CD4-positive, alpha-beta T cell treated with Interleukin-15 for 1 hour (primary cell): Measurements from ENCODE around the gene CSNK1E.
"Not testable (repeated sequence)": the region's sequence is repeated elsewhere in the genome, so short reads cannot be mapped to it uniquely, and the experiment has no call there.

Experiments
- DNase-seq: peaks from one replicate; pipeline ENCODE4 v3.0.0-alpha.2; 2020

Gene CSNK1E

DNA sequence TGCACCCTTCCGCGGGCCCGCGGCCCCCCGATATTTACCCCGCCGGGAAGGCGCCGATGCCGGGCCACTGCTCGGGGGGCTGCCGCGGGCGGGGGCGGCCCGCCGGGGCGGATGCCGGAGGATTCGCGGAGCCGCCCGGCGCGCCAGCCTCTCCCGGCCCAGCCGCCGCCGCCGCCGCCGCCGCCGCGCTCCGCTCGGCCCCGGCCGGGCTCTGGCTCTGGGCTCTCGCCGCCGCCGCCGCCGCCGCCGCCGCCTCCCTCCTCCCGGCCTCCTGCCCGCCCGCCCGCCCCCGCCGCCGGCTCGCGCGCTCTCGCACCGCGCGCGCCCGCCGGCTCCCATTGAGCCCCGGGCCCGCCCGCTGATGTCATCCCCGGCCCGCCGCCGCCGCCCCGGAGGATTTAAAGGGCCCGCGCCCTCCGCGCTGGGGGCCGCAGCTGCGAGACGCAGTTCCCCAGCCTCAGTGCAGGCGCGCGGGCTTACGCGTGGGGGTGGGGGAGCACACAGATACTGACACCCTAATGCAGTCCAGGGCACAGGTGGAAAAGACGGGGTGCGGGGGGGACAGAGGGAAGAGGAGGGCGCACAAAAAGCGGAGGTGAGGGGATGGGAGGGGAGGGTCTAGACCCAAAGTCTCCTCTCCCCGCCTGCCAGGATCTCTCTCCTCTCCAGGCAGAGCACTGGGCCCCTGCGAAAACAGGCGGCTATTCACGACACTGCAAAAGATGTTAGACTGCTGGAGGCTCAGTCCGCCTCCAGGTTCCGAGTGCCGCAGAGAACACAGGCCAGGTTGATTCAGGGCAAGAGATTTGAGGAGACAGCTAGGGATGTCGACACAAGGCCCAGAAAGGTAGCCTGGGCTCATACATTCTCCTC, at the start of gene CSNK1E:
Gene CSNK1E, minus strand, starts transcription at position 312 of the 873 bp plus-strand sequence. CDS start 3,276 bp downstream, outside the sequence.
- DNase-seq: peak; percentile 77

DNA sequence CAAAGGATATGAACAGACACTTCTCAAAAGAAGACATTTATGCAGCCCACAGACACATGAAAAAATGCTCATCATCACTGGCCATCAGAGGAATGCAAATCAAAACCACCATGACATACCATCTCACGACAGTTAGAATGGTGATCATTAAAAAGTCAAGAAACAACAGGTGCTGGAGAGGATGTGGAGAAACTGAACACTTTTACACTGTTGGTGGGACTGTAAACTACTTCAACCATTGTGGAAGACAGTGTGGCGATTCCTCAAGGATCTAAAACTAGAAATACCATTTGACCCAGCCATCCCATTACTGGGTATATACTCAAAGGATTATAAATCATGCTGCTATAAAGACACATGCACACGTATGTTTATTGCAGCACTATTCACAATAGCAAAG, 48.6 kb upstream of the CSNK1E start:
- not testable (repeated sequence) for DNase-seq

DNA sequence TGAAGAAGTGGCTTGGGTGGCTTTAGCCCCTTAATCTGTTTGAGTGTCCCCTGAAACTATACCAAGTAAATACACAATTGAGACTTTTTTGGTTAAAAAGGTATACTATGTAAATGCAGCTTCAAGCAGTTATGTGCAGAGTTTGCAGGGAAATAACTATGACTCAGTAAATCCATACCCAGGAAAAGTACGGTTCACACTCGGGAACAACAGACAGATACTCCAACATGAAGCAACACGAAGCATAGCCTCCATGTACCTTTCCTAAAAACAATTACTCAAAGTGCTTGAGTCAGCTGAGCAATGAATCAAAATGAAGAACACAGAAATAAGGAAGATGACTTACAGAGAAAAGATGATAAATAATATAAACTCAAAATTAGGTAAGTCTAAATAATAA, 47.9 kb upstream of the CSNK1E start:
- DNase-seq: not testable (repeated sequence)

DNA sequence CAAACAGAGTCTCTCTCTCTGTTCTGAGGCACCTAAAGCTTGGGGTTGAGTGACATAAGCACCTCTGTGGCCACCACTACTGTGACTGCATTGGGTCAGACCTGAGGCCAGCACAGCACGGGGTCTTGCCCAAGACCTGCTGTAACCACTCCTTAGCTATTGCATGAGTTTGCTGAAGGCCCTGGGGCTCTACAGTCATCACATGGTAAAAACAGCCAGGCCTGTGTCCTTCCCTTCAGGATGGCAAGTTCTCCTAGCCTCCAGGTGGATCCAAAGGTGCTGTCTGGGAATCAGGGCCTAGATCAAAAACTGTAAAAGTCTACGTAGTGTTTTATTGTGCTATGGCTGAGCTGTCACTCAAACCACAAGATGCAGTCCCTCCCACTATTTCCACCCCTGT, 43.3 kb upstream of the CSNK1E start:
- DNase-seq: not testable (repeated sequence)

DNA sequence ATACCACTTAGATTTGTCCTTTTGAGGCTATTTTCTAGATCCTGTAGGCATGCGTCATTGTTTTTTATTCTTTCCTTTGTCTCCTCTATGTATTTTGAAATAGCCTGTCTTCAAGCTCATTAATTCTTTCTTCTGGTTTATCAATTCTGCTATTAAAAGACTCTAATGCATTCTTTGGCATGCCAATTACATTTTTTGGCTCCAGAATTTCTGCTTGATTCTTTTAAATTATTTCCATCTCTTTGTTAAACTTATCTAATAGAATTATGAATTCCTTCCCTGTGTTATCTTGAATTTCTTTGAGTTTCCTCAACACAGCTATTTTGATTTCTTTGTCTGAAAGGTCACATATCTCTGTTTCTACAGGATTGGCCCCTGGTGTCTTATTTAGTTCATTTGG, 42.6 kb upstream of the CSNK1E start:
- not testable (repeated sequence) for DNase-seq

DNA sequence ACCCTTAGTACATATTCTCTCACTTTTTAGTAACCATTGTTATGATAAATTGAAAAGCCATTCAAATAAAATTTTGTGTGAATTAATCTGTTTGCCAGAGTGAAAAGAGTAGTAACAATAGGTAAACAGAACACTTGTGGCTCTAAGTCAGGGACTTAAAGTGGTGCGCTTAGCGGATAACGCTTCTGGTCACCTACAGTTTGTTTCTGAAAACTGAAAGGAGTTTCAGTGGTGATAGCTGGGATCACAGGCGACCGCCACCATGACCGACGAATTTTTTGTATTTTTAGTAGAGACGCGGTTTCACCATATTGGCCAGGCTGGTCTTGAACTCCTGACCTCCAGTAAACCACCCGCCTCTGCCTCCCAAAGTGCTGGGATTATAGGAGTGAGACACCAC, 40.7 kb upstream of the CSNK1E start:
- DNase-seq: not testable (repeated sequence)

DNA sequence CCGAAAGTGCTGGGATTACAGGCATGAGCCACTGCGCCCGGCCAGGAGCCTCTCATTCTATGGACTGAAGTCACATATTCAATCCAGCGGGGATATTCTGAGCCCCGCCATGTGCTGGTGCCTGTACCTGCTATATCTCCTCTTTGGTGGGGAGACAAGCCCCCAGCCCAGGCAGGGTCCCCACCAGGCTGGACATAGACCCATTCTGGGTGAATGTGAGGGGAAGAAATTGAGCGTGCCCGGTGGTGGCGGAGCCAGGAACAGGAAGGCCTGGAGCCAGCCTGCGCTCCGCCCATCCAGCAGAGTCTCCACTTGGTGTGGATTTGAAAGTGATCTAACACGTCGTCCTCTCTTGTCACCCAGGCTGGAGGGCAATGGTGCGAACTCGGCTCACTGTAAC, 38.0 kb upstream of the CSNK1E start:
- DNase-seq: no peak

DNA sequence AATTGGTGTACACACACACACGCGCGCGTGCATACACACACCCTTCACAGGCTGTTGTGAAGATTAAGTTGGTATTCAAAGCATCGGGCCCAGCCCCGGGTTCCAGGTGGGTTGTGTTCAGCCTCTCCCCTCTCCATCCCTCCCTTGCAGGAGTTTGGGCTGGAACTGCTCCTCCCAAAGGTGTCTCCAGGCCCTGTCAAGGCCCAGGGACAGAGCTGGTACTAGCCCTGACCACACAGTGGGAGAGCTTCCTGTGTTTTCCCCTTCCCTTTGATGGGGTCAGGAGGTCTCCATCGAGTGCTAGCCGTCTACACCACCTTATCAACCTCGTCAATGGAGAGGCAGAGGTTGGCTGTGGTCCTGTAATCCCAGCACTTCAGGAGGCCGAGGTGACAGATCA, 36.5 kb upstream of the CSNK1E start:
- DNase-seq: no peak

DNA sequence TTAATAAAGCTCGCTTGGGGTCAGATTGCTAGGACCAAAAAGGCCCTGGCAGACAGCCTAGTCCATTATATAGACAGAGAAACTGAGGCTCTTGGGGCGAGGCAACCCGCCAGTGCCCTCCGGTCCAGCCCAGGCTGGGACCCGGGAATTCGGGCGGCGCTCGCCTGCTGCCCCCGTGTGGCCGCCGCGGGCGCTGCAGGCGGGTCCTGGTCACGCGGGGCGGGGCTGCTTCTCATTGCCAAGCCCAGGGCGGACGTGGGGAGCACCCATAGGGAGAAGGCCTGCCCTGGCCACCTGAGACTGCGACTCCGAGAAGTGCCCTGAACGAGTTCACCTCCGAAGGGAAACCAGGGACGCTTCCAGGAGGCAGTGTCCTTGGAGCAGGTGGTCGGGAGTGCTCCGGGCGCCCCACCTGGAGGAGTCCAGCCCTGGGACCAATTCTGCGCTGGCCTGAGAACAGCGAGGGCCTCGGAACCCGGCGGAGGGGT, 36.0 kb upstream of the CSNK1E start:
- peak; percentile 59 for DNase-seq

DNA sequence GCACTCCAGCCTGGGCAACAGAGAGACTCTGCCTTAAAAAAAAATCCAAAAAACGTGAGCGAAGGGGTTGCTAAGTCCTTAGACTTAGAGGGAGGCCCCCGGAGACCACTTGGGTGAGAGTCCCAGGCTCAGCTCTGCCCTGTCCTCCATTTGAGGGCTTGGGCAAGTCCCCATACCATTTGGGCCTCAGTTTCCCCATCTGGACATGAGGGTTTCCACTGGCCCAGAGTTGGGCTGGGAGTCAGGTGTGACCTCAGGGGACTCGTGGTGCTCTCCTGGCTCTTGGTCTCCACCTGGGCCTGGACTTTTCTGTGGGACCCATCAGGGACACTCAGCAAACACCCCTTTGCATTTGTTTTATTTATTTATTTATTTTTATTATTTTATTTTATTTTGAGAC, 35.2 kb upstream of the CSNK1E start:
- DNase-seq: no peak

DNA sequence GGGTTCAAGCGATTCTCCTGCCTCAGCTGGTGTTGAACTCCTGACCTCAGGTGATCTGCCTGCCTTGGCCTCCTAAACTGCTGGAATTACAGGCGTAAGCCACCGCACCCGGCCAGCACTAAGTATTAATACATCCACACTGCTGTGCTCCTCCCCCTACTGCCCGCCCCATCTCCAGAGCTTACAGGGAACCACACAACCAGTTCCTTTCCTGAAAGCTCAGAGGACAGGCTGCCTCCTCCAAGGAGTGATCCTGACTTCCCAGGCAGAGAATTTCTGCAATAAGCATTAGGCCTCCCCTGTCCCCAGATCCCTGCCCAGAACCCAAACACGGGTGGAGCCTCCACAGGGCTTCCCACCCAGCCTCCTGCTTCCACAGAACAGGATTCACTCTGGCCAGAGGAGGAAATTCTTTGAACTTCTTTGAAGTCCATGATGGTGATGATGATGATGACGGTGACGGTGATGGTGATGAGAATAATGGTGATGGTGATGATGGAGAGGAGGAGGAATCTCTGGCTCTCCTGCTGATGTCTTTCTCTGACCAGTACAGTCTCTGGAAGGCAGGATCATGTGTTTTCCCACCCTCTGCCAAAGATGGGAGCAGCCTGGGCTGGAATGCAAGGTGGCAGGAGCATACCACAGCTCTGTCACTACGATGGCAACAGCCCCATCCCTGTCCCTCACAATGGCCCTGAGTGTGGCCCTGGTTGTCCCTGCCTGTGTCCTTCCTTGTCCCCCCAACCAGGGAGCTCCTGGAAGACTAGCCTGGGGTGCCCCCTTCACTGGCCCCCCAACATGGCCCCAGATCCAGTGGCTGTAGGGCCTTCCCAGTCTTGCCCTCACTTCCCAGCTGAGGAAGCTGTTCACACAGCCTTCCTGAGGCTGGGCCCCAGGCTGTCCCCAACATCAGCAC, 33.5 kb upstream of the CSNK1E start:
- DNase-seq: no peak

DNA sequence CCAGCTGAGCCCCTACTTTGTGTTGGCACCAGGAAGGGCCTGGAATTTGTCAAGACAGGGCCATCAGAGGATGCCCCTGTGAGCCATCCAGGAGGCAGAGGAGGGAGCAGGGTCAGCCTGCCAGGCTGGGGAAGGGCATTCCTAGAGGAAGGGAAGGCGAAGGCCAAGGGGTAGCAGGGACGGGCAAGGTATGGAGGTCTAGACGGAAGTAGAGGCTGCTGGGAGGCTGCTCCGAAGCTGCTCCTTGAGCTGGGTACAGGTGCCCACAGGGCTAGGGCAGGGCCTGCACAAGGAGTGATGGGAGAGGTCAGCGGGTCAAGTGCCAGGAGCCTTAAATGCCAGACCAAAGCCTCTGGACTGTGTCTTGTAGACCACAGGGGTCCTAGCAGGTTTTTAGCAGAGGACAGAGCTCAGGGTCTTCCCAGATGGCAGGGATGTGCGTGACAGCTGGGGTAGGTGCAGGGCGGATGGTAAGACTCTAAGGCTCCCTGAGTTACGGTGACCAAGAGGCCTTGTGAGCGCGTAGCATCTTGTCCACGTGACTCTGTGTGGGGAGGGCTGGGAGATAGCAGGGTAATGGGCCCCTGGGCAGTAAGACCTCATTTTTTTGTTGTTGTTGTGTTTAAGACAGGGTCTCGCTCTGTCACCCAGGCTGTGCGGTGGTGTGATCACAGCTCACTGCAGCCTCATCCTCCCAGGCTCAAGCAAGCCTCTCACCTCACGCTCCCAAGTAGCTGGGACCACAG, 31.7 kb upstream of the CSNK1E start:
- DNase-seq: no peak

DNA sequence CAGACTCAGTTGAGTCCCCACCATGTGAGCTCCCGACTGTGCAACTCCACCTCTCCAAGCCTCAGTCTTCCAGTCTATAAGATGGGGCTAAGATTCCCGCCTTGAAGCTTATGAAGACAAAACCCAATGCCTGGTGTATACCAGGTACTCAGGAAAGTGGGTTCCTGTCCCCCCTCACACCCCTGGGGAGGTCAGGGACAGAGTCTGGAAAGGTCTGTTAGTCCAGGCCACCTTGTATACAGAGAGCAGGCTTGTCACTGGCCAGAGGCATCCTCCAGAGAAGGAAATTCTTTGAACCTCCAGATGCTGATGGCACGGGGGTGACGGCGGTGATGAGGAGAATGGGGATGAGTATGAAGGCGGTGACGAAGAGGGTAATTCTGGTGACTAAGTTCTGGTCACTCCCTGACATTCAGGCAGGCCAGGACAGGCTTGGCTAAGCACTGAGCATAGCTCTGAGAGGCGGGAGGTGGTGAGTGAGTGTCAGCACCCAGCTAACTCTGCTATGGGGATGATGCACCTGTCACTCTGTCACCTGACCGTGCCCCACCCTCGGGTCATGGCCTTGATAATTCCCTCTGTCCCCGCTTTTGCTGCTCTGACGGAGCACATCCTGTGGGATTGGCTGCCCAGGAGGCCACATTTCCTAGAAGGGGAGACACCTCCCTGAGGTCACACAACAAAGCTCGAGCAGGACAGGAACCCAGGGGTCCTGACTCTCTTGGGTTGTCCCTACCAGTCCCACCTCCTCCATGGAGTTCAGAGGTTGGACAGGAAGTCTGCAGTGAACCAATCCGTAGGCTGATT, 30.9 kb upstream of the CSNK1E start:
- DNase-seq: no peak

DNA sequence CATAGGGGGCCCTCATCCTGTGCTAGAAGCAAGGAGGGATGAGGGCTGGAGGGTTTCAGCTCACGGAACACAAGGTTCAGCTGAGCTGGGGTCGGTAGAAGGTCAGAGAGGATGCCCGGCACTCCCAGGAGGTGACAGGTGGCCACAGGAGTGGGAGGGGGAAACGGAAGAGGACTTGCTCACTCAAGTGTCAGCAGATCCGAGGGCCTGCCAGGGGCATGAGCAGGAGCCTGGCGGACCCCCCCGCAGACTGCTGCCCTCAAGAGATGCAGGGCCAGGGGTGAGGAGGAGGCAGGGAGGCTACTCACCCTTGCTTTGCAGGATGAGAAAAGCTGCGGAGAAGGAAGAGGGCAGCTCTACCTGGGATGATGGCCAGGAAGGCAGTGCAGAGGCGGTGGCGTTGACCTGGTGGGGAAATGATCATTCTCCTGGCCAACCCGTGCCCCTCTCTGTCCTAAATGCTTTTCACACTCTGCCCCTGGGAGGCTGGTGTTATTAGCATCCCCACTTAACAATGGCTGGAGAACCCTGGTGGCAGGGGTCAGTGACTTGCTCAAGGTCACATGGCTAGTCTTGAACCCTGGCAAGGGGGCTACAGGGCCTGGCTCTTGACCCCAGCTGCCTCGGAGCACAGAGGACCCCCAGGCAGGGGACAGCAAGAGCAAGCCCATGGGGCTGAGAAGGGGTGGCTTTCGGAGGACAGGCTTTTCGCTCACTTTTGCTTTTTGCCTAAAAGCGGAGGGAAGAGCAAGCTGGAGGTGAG, 30.1 kb upstream of the CSNK1E start:
- no peak for DNase-seq

DNA sequence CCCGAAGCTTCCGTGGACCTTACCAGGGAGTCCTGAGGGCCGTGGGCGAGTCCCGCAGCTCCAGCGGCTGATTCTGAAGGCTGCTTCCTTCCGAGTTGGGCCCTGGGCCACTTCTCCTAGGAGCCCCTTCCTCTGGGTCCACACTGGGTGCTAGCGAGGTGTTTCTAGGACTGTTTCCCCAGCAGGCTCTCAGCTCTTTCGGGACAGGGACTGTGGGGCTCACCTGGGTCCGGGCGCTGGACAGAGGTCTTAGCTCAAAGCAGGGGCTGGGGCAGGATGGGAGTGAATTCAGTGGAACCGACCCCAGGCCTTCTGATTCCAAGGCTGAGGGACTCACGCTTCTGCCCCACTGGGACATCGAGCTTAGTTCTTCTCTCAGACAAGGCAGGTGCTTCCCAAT, 29.3 kb upstream of the CSNK1E start:
- no peak for DNase-seq

DNA sequence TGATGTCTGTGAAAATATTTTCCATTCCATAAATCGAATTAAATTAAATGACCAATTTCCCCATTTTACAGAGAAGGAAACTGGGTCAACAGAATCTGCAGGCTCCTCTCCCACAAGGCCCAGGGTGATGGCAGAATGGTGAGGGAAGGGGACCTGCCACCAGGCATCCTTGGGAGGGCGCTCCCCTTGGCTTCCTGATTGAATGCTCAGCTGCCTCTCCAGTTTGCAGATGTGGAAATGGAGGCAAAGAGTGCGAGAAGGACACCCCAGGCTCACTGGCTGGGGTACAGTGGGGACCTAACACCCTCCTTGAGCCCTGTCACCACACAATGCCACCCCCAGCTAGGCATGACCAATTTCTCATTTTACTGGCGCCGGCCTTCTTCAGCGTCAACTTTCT, 28.5 kb upstream of the CSNK1E start:
- DNase-seq: no peak

DNA sequence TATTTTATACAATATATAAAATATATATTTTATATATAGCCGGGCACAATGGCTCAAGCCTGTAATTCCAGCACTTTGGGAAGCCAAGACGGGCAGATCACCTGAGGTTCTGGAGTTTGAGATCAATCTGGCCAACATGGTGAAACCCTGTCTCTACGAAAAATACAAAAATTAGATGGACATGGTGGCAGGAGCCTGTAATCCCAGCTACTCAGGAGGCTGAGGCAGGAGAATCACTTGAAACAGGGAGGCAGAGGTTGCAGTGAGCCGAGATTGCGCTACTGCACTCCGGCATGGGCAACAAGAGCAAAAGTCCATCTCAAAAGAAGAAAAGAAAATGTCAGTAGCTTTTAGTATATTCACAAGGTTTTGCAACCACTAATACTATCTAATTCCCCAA, 22.7 kb upstream of the CSNK1E start:
- not testable (repeated sequence) for DNase-seq

DNA sequence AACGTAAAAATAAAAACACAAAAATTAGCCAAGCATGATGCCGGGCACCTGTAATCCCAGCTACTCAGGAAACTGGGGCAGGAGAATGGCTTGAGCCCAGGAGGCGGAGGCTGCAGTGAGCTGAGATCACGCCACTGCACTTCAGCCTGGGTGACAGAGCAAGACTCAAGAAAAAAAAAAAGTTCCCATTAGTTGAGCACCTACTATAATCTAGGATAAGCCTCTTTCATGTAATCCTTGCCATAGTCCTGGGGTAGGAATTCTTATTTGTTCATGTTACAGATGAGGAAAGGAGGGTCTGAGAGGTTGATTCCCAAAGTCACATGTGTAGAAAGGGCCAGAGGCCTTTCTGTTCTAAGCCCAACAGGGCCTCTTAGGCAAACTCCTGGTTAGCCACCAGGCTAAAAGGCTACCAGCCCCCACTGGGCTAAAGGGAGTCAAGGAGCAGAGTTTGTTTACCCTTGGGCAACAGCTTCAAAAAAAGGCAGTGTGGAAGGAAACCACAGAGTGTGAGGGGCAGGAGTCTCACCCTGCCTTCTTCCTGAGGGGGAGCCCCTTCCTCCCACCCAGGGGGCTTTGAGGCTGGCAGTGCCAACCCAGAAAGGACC, 21.6 kb upstream of the CSNK1E start:
- DNase-seq: no peak

DNA sequence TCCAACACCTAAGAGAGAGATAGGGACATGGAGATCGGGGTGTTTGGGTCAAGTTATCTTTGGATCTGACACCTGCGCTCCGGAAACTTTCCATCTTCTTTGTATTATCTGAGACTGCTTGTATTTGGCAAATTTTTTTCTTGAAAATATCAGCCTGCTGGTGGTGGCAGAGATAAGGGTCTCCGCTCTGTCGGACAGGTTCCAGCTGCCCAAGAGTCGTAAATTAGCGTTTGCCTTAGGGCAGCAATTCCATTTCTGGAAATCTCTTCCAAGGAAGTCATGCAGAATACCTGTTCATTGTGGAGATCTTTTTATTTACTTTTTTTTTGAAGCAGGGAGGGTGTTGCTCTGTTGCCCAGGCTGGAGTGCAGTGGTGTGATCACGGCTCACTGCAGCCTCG, 19.5 kb upstream of the CSNK1E start:
- no peak for DNase-seq

DNA sequence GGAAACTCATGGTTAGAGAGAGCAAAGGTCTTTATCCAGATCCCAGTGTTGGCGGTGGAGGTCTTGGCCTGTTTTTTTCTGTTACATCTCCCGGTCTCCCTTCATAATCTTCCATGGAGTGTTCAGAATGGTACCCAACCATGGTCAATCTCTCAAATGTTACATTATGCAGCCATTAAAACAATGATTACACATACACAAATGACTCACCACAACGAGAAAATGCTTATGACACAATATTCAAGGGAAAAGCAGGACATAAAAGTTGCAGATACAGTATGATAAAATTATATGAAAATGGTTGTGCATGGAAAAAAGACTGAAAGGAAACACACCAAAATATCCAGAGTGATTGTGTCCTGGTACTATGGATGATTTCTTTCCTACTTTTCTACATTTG, 17.8 kb upstream of the CSNK1E start:
- no peak for DNase-seq

DNA sequence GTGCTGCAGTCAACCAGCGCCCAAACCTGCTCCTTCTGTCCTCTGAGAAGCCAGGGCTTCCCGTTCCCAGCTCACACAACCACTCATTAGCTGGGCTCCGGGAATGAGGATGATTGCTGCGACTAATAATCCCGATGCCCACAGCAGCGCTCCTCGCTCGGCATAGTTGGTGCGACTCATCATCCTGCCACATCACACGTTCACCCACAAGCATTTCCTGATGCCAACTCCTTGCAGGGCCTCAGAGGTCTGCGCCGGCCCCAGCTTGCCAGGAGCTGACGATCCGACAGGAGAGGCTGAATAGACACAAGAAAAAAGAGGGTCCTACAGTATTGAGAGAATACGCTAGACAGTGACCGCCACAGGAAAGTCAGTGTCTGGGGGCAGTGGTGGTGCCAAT, 10.6 kb upstream of the CSNK1E start:
- DNase-seq: no peak
